Calu3 (cell line): ENCODE results near the gene CDH5. TPM values are rescaled to one million over a fixed set of nuclear protein-coding genes. Genes with fewer than 3 reads are reported as not detected.

ENCODE experiments used
- BruUV-seq: library from RNA; stranded (reverse); fragments of 400-500 nt; replicated peaks from 2 replicates; lab custom pipeline; 2021; lab: Mats Ljungman, UMichigan
- CTCF ChIA-PET: fragments of 300-600 bp; sonication (Branson Sonifier 250); formaldehyde crosslinking; loops from one replicate; lab custom pipeline; 2022; ENCODE audit warnings: antibody characterized with exemption; lab: Charles Lee
- DNase-seq: peaks from one replicate; pipeline ENCODE4 v3.0.0; 2022
- H3K27ac Mint-ChIP-seq: one replicate; pipeline ENCODE4 v1.8.0; 2022; ENCODE audit warnings: mixed read lengths; ENCODE audit not compliant: unreplicated experiment
- H3K27me3 Mint-ChIP-seq: one replicate; pipeline ENCODE4 v1.8.0; 2022; ENCODE audit warnings: mixed read lengths; ENCODE audit not compliant: unreplicated experiment
- H3K36me3 Mint-ChIP-seq: one replicate; pipeline ENCODE4 v1.8.0; 2022; ENCODE audit warnings: mild to moderate bottlenecking, moderate library complexity, mixed read lengths; ENCODE audit not compliant: insufficient read depth, unreplicated experiment
- H3K4me1 Mint-ChIP-seq: one replicate; pipeline ENCODE4 v1.8.0; 2022; ENCODE audit warnings: mild to moderate bottlenecking, low read depth, mixed read lengths; ENCODE audit not compliant: unreplicated experiment
- H3K4me3 Mint-ChIP-seq: one replicate; pipeline ENCODE4 v1.8.0; 2022; ENCODE audit warnings: mild to moderate bottlenecking, low read depth, moderate library complexity, mixed read lengths; ENCODE audit not compliant: unreplicated experiment
- H3K9me3 Mint-ChIP-seq: one replicate; pipeline ENCODE4 v1.8.0; 2022; ENCODE audit warnings: low read depth, mixed read lengths; ENCODE audit not compliant: unreplicated experiment
- CTCF ChIP-seq: fragments of 200-600 bp; IDR thresholded peaks from one replicate; pipeline ENCODE4 v1.8.0; 2022; ENCODE audit warnings: antibody characterized with exemption; ENCODE audit not compliant: unreplicated experiment
- intact Hi-C: fragments of 100-400 bp; cut with micrococcal nuclease; formaldehyde crosslinking; loops from one replicate; pipeline ENCODE4 v1.10.0; 2022; ENCODE audit not compliant: unreplicated experiment
- total RNA-seq: library from RNA; stranded (reverse); gene quantifications from 2 replicates; pipeline ENCODE4 v1.2.3, GENCODE V29; 2022

CDH5 gene
- total RNA-seq, 1 experiment from 2014 or later, result not detected

GRCh38 chr16:66375451-66375850, 9.0 kb downstream of the CDH5 start:
- no peak overlapping the region for H3K4me3 Mint-ChIP-seq
- BruUV-seq, result no TSS peak
- TF ChIP-seq CTCF, result no peak
- intact Hi-C loops, result no loop called here
- H3K27ac Mint-ChIP-seq, result no peak overlapping the region
- CTCF ChIA-PET, result no interaction called here
- H3K36me3 Mint-ChIP-seq, result no peaks in the 10 kb centered on the region
- peaks cover 7% of the 10 kb centered on the region for H3K9me3 Mint-ChIP-seq
- DNase-seq, result no peak
- peaks cover 17% of the 10 kb centered on the region for H3K4me1 Mint-ChIP-seq
- peaks cover 21% of the 10 kb centered on the region for H3K27me3 Mint-ChIP-seq

GRCh38 chr16:66376114-66376513, 9.6 kb downstream of the CDH5 start:
- peaks cover 9% of the 10 kb centered on the region for H3K9me3 Mint-ChIP-seq
- no peak for DNase-seq
- no peak overlapping the region for H3K27ac Mint-ChIP-seq
- no peaks in the 10 kb centered on the region for H3K36me3 Mint-ChIP-seq
- H3K4me3 Mint-ChIP-seq, result no peak overlapping the region
- no TSS peak for BruUV-seq
- CTCF ChIA-PET, result no interaction called here
- TF ChIP-seq CTCF, result no peak
- intact Hi-C loops, result no loop called here
- peaks cover 17% of the 10 kb centered on the region for H3K4me1 Mint-ChIP-seq
- H3K27me3 Mint-ChIP-seq, result peaks cover 21% of the 10 kb centered on the region

- CTCF ChIA-PET, result no interaction called here
- BruUV-seq, result no TSS peak
- Mint-ChIP-seq H3K27ac (no peak overlapping the region), H3K4me1 (peaks cover 17% of the 10 kb centered on the region), H3K4me3 (no peak overlapping the region), H3K9me3 (peaks cover 9% of the 10 kb centered on the region), H3K36me3 (no peaks in the 10 kb centered on the region), H3K27me3 (peaks cover 21% of the 10 kb centered on the region)
- intact Hi-C loops, result no loop called here
- no peak for DNase-seq
- TF ChIP-seq CTCF, result no peak
These were observed 10.2 kb downstream of the CDH5 start for GRCh38 chr16:66376577-66377305.

- Mint-ChIP-seq H3K4me3 (no peak overlapping the region), H3K27ac (no peak overlapping the region), H3K9me3 (peaks cover 9% of the 10 kb centered on the region), H3K36me3 (no peaks in the 10 kb centered on the region), H3K4me1 (peaks cover 21% of the 10 kb centered on the region), H3K27me3 (peaks cover 21% of the 10 kb centered on the region)
- no peak for TF ChIP-seq CTCF
- CTCF ChIA-PET, result no interaction called here
- no TSS peak for BruUV-seq
- no peak for DNase-seq
- intact Hi-C loops, result no loop called here
These were observed 10.8 kb downstream of the CDH5 start for GRCh38 chr16:66377324-66377723.
